GM19395 (cell line): ENCODE data around the gene TEX11.
"Not testable (repeated sequence)": the region's sequence is repeated elsewhere in the genome, so short reads cannot be mapped to it uniquely, and the experiment has no call there.

Experiments
- ATAC-seq: cut with Tn5 transposase; IDR thresholded peaks from one replicate; pipeline ENCODE4 v1.9.1; 2021; ENCODE audit warnings: mild to moderate bottlenecking, moderate library complexity; ENCODE audit not compliant: unreplicated experiment

TEX11 gene

GRCh38 chrX:70908541-70908940 lies at the start of gene TEX11:
TSS of gene TEX11 (minus strand) at chrX:70908711. CDS start at chrX:70907789, 922 bp downstream.
- ATAC-seq = no peak

- no peak for ATAC-seq
These were observed 46.4 kb upstream of the TEX11 start for GRCh38 chrX:70954871-70955270.

- ATAC-seq = no peak
These were observed 15.9 kb upstream of the TEX11 start for GRCh38 chrX:70924294-70924911.

DNA sequence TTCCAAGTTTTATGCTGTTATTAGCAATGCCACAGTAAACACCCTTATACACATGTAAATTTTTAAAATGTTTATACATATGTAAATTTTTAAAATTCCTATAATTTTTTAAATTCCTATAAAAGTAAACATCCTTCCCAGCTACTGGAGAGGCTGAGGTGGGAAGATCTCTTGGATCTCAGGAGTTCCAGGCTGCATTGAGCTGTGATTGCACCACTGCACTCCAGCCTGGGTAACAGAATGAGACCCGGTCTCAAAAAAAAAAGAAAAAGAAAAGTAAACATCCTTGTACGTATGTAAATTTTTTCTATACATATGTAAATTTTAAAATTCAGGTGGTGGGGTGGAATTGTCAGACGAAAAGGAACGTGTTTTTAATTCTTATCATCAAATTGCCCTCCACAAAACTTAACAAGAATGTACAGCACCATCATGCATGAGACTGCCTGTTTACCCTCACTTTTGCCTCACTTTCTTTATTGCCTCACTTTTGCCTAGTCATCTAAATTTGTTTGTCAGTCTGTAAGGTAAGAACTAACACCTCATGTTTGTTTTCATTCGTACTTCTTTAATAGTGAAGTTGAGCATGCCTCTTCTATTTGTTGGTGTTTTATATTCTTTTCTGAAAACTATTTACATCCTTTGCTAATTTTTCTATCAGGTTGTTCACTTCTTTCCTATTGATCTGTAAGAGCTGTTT lies 14.4 kb upstream of the TEX11 start:
- ATAC-seq = no peak

DNA sequence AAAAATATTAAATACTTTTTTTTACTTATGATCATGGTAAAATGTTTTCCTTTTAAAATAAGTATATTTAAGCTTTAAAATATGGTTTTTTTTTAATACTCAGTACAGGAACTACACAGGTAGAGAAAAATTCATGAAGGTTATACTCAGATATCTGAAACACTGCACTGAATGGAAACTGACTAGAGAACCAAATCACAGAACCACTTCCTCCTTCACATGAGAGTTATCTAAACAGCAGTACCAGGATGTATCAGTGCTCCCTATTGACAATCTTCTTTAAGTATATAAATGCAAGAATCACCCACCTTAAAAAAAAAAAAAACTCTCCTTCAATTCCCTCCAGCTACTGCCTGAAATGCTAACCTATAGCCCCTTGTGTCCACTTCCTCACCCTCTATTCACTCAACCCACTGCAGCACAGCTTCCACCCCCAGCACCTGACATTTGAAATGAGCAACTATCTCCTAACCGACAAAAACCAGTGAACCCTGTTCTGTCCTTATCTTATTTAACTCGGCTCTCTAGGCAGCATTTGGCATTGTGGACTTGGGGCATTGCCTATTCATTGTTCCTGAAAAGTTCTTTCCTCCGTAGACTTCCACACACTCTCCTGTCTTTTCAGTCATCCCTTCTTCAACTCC lies 13.3 kb upstream of the TEX11 start:
- peak; percentile 65 for ATAC-seq

DNA sequence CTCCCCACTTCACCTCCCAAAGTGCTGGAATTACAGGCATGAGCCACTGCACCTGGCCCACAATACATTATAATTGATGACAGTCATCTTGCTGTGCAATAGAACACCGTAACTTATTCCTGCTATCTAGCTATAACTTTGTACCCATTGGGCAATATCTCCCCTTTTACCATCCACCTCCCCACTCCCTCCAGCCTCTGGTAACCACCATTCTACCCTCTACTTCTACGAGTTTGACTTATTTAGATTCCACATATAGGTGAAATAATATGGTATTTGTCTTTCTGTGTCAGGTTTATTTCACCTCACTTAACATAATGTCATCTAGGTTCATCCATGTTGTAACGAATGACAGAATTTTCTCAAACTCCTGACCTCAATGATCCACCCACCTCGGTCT lies 8.2 kb upstream of the TEX11 start:
- ATAC-seq = no peak

DNA sequence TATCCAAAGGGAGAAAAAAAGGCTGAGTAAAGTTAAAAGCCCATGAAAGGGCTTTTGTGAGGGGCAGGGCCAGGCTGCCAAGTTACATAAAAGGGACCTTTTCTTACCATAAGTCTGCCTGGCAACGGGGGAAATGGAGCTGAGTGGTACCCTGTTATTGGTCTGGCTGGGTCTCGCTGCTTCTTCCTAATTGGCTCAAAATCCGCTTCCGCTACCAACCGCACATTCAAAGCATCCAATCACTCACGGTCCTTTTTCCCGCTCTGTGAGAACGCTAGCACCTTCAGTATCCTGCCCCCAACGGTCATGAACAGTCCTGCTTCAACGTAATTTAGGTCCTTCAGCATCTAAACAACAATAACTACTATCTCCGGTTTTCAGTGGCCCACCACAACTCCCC lies 611 bp downstream of the TEX11 start:
- ATAC-seq = no peak

DNA sequence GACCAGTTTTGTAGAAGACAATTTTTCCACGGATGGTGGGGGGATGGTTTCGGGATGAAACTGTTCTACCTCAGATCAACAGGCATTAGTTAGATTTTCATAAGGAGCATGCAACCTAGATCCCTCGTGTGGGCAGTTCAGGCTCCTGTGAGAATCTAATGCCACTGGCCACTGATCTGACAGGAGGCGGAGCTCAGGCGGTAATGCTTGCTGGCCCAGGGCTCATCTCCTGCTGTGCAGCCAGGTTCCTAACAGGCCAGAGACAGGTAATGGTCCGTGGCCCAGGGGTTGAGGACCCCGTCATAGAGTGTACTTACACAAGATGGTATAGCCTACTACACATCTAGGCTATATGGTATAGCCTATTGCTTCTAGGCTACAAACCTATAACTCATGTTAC lies 7.0 kb downstream of the TEX11 start:
- no peak for ATAC-seq

DNA sequence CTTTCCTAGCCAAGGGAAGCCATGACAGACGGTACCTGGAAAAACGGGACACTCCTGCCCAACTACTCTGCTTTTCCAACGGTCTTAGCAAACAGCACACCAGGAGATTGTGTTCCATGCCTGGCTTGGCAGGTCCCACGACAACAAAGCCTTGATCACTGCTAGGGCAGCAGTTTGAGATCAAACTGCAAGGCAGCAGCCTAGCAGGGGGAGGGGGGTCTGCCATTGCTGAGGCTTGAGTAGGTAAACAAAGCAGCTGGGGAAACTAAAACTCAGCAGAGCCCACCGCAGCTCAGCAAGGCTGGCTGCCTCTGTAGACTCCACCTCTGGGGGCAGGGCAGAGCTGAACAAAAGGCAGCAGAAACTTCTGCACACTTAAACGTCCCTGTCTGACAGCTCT lies 18.1 kb downstream of the TEX11 start:
- ATAC-seq = not testable (repeated sequence)

GRCh38 chrX:70878902-70879301 lies 29.6 kb downstream of the TEX11 start:
- ATAC-seq = no peak

- no peak for ATAC-seq
These were observed 56.2 kb downstream of the TEX11 start for GRCh38 chrX:70852294-70852693.

DNA sequence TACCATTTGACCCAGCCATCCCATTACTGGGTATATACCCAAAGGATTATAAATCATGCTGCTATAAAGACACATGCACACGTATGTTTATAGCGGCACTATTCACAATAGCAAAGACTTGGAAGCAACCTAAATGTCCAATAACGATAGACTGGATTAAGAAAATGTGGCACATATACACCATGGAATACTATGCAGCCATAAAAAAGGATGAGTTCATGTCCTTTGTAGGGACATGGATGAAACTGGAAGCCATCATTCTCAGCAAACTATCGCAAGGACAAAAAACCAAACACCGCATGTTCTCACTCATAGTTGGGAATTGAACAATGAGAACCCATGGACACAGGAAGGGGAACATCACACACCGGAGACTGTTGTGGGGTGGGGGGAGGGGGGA lies 64.4 kb downstream of the TEX11 start:
- ATAC-seq = not testable (repeated sequence)

GRCh38 chrX:70843620-70844019 lies 64.9 kb downstream of the TEX11 start:
- not testable (repeated sequence) for ATAC-seq

GRCh38 chrX:70834589-70834988 lies 73.9 kb downstream of the TEX11 start:
- ATAC-seq = no peak

- no peak for ATAC-seq
These were observed 81.8 kb downstream of the TEX11 start for GRCh38 chrX:70826715-70827114.

GRCh38 chrX:70825366-70825765 lies 83.1 kb downstream of the TEX11 start:
- ATAC-seq = no peak

DNA sequence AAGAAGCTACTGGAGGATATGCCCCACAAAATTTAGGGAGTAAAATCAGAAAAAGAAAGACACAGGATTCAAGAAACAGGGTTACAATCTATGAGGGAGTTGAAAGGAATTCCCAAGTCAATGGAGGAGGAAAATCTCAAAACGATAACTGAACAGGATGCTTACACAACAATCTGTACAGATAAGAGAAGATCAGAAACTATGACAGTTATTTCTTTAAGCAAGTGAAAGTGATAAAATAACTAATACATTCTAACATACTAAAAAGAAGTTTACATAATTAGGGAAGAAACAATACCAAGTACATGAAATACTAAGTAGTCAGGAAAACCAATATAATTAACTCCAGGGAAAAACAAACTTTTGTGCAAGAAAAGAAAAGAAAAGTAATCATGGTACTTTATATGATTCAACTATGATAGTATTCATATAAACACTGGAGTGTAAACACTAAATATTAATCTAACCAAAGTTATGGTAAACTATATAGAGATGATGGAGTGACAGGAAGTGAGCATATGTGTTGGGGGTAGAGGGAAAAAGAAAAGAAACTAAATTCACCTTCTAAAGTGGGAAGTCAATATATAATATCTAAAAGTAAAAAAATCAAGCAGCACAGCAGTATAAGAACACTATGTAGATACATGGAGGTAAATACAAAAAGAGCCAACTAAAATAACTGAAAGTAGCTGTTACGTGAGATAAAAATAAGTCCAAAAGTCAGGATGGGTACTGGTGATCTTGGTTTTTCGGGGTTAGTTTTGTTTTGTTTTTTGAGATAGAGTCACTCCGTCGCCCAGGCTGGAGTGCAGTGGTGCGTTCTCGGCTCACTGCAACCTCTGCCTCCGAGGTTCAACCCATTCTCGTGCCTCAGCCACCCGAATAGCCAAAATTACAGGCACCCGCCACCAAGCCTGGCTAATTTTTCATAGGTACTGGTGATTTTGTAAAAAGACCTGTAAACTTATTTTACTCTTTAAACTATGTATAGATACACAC lies 99.3 kb downstream of the TEX11 start:
- ATAC-seq = no peak

DNA sequence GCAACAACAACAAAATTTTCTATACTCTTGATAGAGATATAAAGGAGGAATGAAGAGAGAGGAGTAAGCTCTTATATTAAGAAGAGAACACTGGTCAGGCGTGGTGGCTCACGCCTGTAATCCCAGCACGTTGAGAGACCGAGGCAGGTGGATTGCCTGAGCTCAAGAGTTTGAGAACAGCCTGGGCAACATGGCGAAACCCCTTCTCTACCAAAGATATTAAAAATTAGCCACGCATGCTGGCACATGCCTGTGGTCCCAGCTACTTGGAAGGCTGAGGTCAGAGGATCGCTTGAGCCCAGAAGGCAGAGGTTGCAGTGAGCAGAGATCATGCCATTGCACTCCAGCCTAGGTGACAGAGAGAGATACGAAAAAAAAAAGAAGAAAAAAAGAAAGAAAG lies 102.4 kb downstream of the TEX11 start:
- ATAC-seq = no peak

DNA sequence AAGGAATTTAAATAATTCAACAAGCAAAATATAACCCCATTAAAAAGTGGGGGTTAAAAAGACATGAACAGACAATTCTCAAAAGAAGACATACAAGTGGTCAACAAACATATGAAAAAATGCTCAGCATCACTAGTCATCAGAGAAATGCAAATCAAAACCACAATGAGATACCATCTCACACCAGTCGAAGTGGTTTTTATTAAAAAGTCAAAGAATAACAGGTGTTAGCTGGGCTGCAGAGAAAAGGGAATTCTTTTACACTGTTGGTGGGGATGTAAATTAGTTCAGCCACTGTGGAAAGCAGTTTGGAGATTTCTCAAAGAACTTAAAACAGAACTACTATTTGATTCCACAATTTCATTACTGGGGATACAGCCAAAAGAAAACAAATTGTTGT lies 111.8 kb downstream of the TEX11 start:
- ATAC-seq = not testable (repeated sequence)

DNA sequence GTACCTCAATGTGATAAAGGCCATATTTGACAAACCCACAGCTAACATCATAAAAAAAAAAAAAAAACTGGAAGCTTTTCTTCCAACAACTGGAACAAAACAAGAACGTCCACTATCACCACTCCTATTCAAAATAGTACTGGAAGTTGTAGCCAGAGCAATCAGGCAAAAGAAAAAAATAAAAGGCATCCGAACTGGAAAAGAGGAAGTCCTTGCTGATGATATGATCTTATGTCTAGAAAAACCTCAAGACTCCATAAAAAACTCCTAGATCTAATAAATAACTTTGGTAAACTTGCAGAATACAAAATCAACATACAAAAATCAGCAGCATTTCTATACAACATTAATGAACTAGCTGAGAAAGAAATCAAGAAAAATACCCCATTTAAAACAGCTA lies 134.3 kb downstream of the TEX11 start:
- ATAC-seq = no peak

DNA sequence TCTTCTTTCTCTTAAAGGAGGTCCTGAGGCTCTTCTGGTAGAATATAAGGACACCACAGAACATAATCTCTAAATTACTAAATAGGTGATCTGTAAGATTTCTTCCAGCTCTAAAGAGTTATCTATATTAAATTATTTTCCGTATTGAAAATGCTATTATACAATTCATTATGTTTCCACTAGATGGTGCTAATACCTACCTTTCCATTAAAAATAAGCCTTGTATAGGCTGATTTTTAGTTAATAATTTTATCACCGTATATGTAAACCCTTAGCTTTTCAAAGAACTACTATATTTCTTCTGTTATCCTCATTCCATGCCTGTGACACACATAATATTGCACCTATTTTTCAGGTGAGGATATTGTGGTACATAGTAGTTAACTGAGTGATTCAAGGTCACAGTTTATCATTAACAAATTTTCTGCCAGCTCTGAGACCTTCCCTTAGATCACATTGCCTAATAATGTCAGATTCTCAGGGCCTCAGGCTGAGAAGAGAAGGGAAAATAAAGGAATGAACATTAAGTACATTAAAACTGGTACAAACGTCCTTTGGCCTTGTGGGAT lies 138.8 kb downstream of the TEX11 start:
- no peak for ATAC-seq
